ENCODE data around the gene DARS2. TPM values are rescaled to one million over a fixed set of nuclear protein-coding genes. Genes with fewer than 3 reads are reported as not detected.

DARS2 gene
- total and polyA plus RNA-seq, 3 donors from 2014 or later = 12.7 to 21.4 (median 16.8) TPM

Small RNAs within 50 kb of the gene (small RNA-seq; reads per million reads assigned to genes)
- 0 reads per million in 2 donors for gene RF00019

Other genes starting within 250 kb of the DARS2 start
- 10 to 100 TPM; 15.8 to 15.9 TPM for gene SLC9C2, start 221.6 kb upstream of the DARS2 start, total RNA-seq
- 17.1 TPM for gene SLC9C2, start 221.6 kb upstream of the DARS2 start, polyA plus RNA-seq (ENCODE audit: insufficient read depth, low read depth, low replicate concordance)
- gene TEX50, start 189.3 kb upstream of the DARS2 start, total RNA-seq = 10 to 100 TPM in 1 of 2 donors, 1 to 10 TPM in 1; 7.6 to 22.4 TPM
- gene TEX50, start 189.3 kb upstream of the DARS2 start, polyA plus RNA-seq (ENCODE audit: insufficient read depth, low read depth, low replicate concordance) = 15.7 TPM
- gene ANKRD45, start 154.8 kb upstream of the DARS2 start, total RNA-seq = 1 to 10 TPM; 6.7 to 8.4 TPM
- gene ANKRD45, start 154.8 kb upstream of the DARS2 start, polyA plus RNA-seq (ENCODE audit: insufficient read depth, low read depth, low replicate concordance) = 37.9 TPM
- gene KLHL20, start 109.7 kb upstream of the DARS2 start, total RNA-seq = 10 to 100 TPM; 30.6 to 46.1 TPM
- gene KLHL20, start 109.7 kb upstream of the DARS2 start, polyA plus RNA-seq (ENCODE audit: insufficient read depth, low read depth, low replicate concordance) = 35.2 TPM
- gene CENPL, start 210 bp downstream of the DARS2 start, total RNA-seq = 10 to 100 TPM; 13.2 to 20.5 TPM
- gene CENPL, start 210 bp downstream of the DARS2 start, polyA plus RNA-seq (ENCODE audit: insufficient read depth, low read depth, low replicate concordance) = 26.5 TPM
- 100 to 1,000 TPM; 101 to 158 TPM for gene GAS5, start 43.3 kb downstream of the DARS2 start, total RNA-seq
- 130 TPM for gene GAS5, start 43.3 kb downstream of the DARS2 start, polyA plus RNA-seq (ENCODE audit: insufficient read depth, low read depth, low replicate concordance)
- 10 to 100 TPM; 21.2 to 28.7 TPM for gene ZBTB37, start 43.7 kb downstream of the DARS2 start, total RNA-seq
- gene ZBTB37, start 43.7 kb downstream of the DARS2 start, polyA plus RNA-seq (ENCODE audit: insufficient read depth, low read depth, low replicate concordance) = 22.6 TPM
- gene SERPINC1, start 92.7 kb downstream of the DARS2 start, total RNA-seq = under 1 TPM; 0.24 to 0.93 TPM
- gene SERPINC1, start 92.7 kb downstream of the DARS2 start, polyA plus RNA-seq (ENCODE audit: insufficient read depth, low read depth, low replicate concordance) = 0.75 TPM
- 10 to 100 TPM; 39.8 to 40.9 TPM for gene RC3H1, start 197.7 kb downstream of the DARS2 start, total RNA-seq
- 14.3 TPM for gene RC3H1, start 197.7 kb downstream of the DARS2 start, polyA plus RNA-seq (ENCODE audit: insufficient read depth, low read depth, low replicate concordance)

Data from testis (tissue), 3 donors.